GM18511 (cell line): ENCODE results near the gene PLP1.

Source experiments
- ATAC-seq: cut with Tn5 transposase; IDR thresholded peaks from one replicate; pipeline ENCODE4 v1.9.1; 2021; ENCODE audit warnings: mild to moderate bottlenecking, moderate library complexity; ENCODE audit not compliant: unreplicated experiment

PLP1 gene

DNA sequence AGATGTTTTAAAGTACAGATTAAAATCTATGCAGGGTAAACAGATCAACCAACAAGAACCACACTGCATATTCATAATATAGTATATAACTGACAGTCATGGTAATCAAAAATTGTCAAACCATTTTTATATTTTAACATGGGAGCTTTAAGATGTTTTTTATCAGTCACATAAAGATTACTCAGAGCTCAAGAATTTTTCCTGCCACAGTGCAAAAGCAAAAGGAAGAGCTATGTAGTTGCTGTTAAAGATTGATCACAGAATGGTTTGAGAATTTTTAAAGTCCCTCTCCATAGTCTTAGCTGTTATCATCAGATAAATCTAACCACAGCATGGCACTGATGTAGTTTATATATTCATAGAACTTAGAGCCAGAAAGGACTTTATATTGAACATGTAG lies 47.0 kb downstream of the PLP1 start:
- no peak for ATAC-seq

DNA sequence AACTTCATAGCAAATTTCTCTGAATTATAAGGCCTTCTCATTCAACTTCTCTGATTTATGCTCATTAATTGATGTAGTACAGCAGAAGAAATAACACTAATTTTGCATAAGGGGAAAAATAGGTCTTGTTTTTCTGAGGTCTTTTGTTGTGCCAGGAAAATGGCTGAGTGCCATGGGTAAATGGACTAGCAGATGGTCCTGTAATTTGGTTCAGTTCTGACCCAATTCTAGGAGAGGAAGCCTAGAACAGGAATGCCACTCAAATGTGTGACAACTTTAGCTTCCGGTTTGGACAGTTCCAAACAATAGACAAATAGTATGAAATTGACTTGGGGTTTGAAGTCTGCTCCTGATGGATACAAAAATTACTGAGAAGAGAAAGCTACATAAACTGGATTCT lies 49.2 kb downstream of the PLP1 start:
- ATAC-seq, result no peak

DNA sequence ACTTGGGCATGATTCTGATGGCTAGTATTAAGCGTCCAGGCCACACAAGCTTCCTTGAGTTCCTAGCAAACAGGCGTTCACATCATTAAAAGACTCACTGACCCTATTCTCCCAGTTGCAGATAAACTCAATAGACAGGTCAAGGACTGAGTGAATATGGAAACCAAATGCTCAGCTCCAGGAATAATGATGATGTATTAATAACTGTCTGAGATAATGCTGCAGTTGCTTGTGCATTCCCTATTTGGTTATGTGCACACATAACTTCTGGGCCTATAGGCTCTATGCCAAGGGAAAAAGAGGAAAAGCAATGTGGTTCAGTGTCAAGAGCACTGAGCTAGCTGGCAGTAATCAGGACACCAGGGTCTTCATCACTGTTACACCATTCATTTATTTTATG lies 51.9 kb downstream of the PLP1 start:
- ATAC-seq, result no peak

DNA sequence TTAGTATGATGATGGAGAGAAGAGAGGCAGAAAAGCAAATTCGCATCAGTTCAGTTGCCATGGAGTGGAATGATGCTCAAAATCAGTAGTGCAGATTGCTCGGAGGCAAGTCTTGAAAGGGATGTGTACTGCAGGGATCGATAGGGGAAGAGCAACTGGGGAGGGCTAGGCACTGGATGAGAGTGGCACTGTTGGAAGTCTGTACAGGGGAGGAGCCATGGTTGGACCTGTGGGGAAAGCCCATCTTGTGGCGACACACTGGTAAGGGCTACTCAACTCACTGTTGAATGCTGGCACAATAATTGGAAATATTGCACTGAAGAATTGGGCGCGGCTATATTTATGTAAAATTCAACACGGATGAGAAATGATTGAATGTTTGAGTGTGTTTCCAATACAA lies 54.2 kb downstream of the PLP1 start:
- no peak for ATAC-seq

DNA sequence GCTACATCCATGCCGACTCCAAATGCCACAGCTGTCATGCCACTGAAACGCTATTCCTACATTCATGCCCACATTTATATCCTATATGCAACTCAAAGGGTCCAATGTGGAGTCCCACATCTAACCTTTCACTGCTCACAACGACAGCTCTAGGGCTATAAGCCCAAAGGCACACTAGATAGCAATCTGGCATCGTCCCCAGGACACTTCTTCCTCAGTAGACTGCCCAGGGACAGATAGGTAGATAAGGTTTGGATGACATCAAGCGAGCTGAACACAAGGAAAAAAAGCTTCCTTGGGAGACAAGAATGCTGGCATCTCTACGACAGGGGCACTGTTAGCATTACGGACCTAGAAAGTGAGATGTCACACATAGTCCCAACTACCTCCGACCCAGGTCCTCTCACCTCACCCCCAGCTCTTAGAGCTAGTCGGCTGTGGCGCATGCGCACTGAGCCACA lies 54.7 kb downstream of the PLP1 start:
- ATAC-seq, result peak; percentile 20

DNA sequence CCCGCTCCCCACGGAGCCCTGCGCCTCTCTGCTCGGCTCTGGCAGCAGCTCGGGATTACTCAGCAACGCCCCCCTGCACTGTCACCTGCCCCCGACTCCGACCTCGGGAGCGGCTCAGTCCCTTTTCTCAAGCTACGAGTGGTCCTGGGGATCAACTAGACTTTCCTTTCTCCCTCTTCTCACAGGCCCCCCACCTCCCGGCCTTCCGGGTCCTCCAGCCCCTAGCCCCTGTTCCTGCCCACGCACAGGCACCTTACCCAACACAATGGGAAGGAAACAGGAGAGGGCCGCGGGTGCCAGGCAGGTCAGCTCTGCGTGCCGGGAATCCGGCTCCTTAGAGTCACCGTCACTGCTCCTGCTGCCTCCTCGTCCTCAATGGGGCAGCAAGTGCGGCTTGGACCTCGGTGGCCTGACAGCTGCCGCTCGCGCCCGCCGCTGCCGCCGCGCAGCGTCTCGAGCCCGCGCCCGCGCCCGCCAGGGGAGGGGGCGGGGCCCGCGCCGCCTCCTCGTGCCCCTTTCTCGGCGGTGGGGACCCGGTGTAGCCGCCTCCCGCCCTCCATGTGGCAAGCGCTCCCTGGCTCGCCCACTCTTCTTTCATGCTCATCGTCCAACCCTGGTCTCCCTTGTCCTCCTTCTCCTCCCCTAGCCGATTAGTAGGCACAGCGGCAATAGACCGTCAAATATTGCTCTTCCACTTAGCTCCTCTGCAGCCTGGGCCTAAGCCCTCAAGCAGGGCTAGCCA lies 55.3 kb downstream of the PLP1 start, which contains the start of gene RAB9B:
Gene RAB9B, minus strand, starts transcription at position 455 of the 742 bp plus-strand sequence. CDS start 6,473 bp downstream, outside the sequence.
- peak; percentile 96 for ATAC-seq

DNA sequence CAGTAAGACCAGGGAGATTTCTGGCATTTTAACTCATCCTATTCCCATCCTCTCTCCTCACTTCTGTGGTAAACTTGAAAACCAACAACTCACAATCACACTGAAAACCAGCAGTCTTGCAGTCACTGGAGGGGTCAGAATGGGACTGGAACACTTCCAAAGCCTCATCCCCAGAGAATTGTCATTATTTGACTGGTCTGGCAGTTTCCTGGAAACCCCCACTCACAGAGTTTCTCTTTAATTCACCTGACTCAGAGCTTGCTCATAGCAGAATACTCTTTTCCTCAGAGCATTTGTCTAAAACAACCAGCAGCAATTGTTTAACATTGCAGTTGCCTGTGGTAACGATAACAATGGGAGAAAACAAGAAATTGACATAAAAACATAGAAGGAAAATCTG lies 62.8 kb downstream of the PLP1 start:
- no peak for ATAC-seq
